NT2/D1 (cell line): ENCODE results near the gene COX7A1.

Experiments used
- DNase-seq: peaks from one replicate; pipeline ENCODE4 v3.0.0-alpha.2; 2011; ENCODE audit warnings: low read depth, low spot score
- H3K27me3 ChIP-seq: 2 replicates; pipeline ENCODE4 v1.6.0; 2011; ENCODE audit warnings: mild to moderate bottlenecking; ENCODE audit not compliant: insufficient read length, insufficient read depth
- H3K36me3 ChIP-seq: 2 replicates; pipeline ENCODE4 v1.6.1; 2011; ENCODE audit warnings: mild to moderate bottlenecking, low read length, mixed read lengths; ENCODE audit not compliant: insufficient read depth, insufficient read length
- H3K4me1 ChIP-seq: 2 replicates; pipeline ENCODE4 v1.5.1; 2011; ENCODE audit not compliant: insufficient read depth, insufficient read length
- H3K4me3 ChIP-seq: 2 replicates; pipeline ENCODE4 v1.5.1; 2011; ENCODE audit warnings: low read depth; ENCODE audit not compliant: insufficient read length
- H3K9ac ChIP-seq: 2 replicates; pipeline ENCODE4 v1.6.0; 2011; ENCODE audit warnings: low read depth; ENCODE audit not compliant: insufficient read length
- H3K9me3 ChIP-seq: 2 replicates; pipeline ENCODE4 v1.5.1; 2011; ENCODE audit warnings: mild to moderate bottlenecking, low read length; ENCODE audit not compliant: insufficient read depth
- SUZ12 ChIP-seq: IDR thresholded peaks from 2 replicates; pipeline ENCODE4 v1.6.1; 2011; ENCODE audit not compliant: insufficient read length, insufficient read depth; ENCODE audit errors: extremely low read depth
- YY1 ChIP-seq: IDR thresholded peaks from 2 replicates; pipeline ENCODE4 v1.6.1; 2011; ENCODE audit not compliant: insufficient read length, insufficient read depth
- ZNF274 ChIP-seq: IDR thresholded peaks from 2 replicates; pipeline ENCODE4 v1.6.1; 2011; ENCODE audit warnings: mild to moderate bottlenecking, low read depth, low read length

Gene COX7A1

GRCh38 chr19:36113894-36114720, 38.1 kb downstream of the COX7A1 start:
- no peak for TF ChIP-seq ZNF274
- no peak for TF ChIP-seq YY1
- TF ChIP-seq SUZ12 = no peak

DNA sequence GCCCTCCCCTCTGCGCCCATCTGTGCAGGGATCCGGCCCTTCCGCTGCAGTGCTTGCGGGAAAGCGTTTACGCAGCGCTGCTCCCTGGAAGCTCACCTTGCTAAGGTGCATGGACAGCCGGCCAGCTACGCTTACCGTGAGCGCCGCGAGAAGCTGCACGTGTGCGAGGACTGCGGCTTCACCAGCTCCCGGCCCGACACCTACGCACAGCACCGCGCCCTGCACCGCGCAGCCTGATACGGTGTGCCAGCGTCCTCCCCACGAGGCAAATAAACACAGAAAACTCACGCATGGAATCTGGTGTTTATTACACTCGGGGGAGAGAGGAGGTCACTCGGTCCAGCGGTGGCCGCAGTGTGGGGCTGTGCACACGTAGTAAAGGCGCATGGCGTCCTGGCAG, 38.8 kb downstream of the COX7A1 start:
- H3K9ac ChIP-seq = peak overlapping the region; percentile 91
- peaks cover 34% of the 10 kb centered on the region for H3K36me3 ChIP-seq
- TF ChIP-seq ZNF274 (no peak), SUZ12 (no peak)
- H3K9me3 ChIP-seq = no peaks in the 10 kb centered on the region
- no peaks in the 10 kb centered on the region for H3K27me3 ChIP-seq
- H3K4me1 ChIP-seq = peaks cover 17% of the 10 kb centered on the region
- H3K4me3 ChIP-seq = peak overlapping the region; percentile 78
- DNase-seq = no peak

More at GRCh38 chr19:36113894-36114720, 38.1 kb downstream of the COX7A1 start:
- no peak for DNase-seq
- peak overlapping the region; percentile 91 for H3K9ac ChIP-seq
- H3K36me3 ChIP-seq = peaks cover 40% of the 10 kb centered on the region
- H3K27me3 ChIP-seq = no peaks in the 10 kb centered on the region
- no peaks in the 10 kb centered on the region for H3K9me3 ChIP-seq
- peak overlapping the region; percentile 78 for H3K4me3 ChIP-seq
- peaks cover 21% of the 10 kb centered on the region for H3K4me1 ChIP-seq

GRCh38 chr19:36112678-36113077, 39.6 kb downstream of the COX7A1 start:
- H3K4me1 ChIP-seq = peaks cover 19% of the 10 kb centered on the region
- no peaks in the 10 kb centered on the region for H3K9me3 ChIP-seq
- no peaks in the 10 kb centered on the region for H3K27me3 ChIP-seq
- peaks cover 28% of the 10 kb centered on the region for H3K36me3 ChIP-seq
- no peak overlapping the region for H3K4me3 ChIP-seq
- peak overlapping the region; percentile 21 for H3K9ac ChIP-seq
- no peak for DNase-seq
- no peak for TF ChIP-seq ZNF274
- TF ChIP-seq YY1 = no peak
- TF ChIP-seq SUZ12 = no peak

DNA sequence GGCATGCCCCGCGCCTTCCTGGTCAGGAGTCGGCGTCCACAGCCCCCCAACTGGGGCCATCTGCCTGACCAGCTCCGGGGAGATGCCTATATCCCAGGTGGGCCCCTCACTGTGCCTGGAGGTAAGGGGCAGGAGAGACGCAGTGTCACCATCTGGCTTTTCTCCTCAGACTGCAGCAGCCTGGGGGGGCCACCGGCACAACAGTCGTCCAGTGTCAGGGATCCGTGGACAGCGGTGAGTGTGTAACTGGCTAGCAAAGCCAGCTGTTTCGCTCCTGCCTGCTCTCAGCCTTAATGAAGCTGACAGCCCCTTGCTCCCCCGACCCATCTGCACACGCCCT, 41.1 kb downstream of the COX7A1 start:
- Histone ChIP-seq H3K9me3 (no peaks in the 10 kb centered on the region), H3K36me3 (peaks cover 28% of the 10 kb centered on the region), H3K9ac (peak overlapping the region; percentile 61), H3K27me3 (no peaks in the 10 kb centered on the region), H3K4me3 (no peak overlapping the region), H3K4me1 (peaks cover 18% of the 10 kb centered on the region)
- DNase-seq = no peak
- no peak for TF ChIP-seq ZNF274
- no peak for TF ChIP-seq YY1
- no peak for TF ChIP-seq SUZ12

DNA sequence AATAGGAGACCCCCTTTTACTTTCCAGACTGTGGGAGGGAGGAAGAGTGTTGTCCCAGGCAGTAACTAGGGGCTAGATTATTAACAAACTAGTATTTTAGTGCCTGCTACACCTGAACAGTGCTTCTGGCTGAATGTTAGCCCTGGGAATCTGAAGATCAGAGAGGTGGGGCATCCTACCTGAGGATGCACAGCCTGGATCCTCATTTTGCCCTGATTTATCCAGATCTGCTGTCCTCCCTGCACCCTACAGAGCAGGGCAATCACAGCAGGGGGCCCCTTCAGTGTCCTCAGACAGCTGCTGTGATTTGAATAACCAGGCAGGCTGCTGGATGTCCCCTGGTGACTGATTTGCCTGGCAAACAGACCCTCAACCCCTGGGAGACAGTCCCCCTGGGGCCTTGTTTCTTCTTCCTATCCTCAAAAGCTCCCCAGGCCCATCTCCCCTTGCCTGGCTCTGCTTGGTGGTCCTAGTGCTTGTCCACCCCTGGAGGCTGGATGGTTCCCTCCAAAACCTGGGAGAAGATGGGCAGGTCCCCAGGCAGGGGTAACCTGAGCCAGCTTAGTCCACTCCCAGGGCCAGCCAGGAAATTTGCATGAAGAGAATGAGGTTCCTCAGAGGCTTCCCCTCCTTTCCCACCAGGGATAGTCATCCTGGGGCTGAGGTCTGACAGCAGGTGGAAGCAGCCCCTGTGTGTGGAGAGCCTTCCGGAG, 41.6 kb downstream of the COX7A1 start, which contains the start of gene OVOL3:
Gene OVOL3 (plus strand): TSS at position 657 of the 713 bp plus-strand sequence. CDS start 60 bp downstream, outside the sequence.
- peak within 1 kb of the TSS; percentile 61 for H3K9ac ChIP-seq
- TF ChIP-seq ZNF274 = no peak
- no peak for TF ChIP-seq YY1
- TF ChIP-seq SUZ12 = no peak
- peak; percentile 40 for DNase-seq

DNA sequence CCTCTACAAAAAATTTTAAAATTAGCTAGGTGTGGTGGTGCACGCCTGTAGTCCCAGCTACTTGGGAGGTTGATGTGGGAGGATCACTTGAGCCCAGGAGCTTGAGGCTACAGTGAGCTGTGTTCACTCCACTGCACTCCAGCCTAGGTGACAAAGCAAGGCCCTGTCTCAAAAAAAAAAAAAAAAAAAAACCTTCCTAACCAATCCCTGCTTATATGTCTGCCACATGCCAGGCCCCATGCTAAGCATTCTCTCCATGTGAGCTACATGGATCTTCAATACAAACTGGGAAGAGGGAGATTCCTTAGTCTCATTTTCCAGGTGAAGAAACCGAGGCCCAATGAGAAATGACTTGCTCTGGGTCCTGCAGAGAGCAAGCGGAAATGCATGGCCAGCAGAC, 43.6 kb downstream of the COX7A1 start:
- Histone ChIP-seq H3K9me3 (no peaks in the 10 kb centered on the region), H3K9ac (no peak overlapping the region), H3K27me3 (no peaks in the 10 kb centered on the region), H3K4me3 (no peak overlapping the region), H3K36me3 (peaks cover 46% of the 10 kb centered on the region), H3K4me1 (peaks cover 11% of the 10 kb centered on the region)
- no peak for DNase-seq
- TF ChIP-seq SUZ12 = no peak
- TF ChIP-seq ZNF274 = no peak
- no peak for TF ChIP-seq YY1

More for the DNA sequence above, 41.6 kb downstream of the COX7A1 start, which contains the start of gene OVOL3:
- Histone ChIP-seq H3K4me1 (peaks cover 14% of the 10 kb centered on the region), H3K27me3 (no peaks in the 10 kb centered on the region), H3K36me3 (peaks cover 28% of the 10 kb centered on the region), H3K4me3 (no peak within 1 kb of the TSS), H3K9me3 (no peaks in the 10 kb centered on the region)

DNA sequence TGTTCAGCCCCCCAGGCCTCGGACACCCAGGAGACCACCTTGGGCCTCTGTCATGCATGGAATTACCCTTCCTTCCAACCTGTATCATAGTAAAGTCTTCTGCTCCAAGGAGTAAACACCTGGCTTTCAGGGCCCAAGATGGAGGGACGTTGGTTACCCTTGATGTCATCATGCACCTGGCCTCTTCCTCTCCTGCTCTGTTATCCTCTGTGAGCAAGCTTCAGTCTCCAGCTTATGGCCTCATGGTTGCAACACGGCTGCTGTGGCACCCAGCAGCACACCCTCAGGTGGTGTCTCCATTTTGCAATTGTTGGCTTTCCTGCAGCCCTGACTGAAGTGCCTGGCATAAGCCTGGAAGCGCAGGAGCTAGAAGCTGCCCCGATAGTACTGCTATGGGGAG, 45.3 kb downstream of the COX7A1 start:
- no peak for TF ChIP-seq YY1
- no peak for TF ChIP-seq ZNF274
- TF ChIP-seq SUZ12 = no peak
- H3K36me3 ChIP-seq = peaks cover 47% of the 10 kb centered on the region
- H3K9ac ChIP-seq = no peak overlapping the region

More for the DNA sequence above, 45.3 kb downstream of the COX7A1 start:
- H3K9me3 ChIP-seq = no peaks in the 10 kb centered on the region
- H3K4me3 ChIP-seq = no peak overlapping the region
- H3K4me1 ChIP-seq = peaks cover 10% of the 10 kb centered on the region
- H3K27me3 ChIP-seq = no peaks in the 10 kb centered on the region
- DNase-seq = no peak
